HG02840 (cell line): ENCODE data around the gene INPPL1.

ENCODE experiments used
- ATAC-seq: cut with Tn5 transposase; IDR thresholded peaks from one replicate; pipeline ENCODE4 v1.9.1; 2021; ENCODE audit warnings: mild to moderate bottlenecking, moderate library complexity, moderate number of reproducible peaks; ENCODE audit not compliant: unreplicated experiment, low FRiP score

Gene INPPL1

GRCh38 chr11:72230764-72231365, 6.3 kb downstream of the INPPL1 start:
- ATAC-seq, result no peak

GRCh38 chr11:72231396-72232259, 7.1 kb downstream of the INPPL1 start:
- ATAC-seq, result no peak

- no peak for ATAC-seq
Observed at GRCh38 chr11:72232260-72233055, 7.9 kb downstream of the INPPL1 start.

DNA sequence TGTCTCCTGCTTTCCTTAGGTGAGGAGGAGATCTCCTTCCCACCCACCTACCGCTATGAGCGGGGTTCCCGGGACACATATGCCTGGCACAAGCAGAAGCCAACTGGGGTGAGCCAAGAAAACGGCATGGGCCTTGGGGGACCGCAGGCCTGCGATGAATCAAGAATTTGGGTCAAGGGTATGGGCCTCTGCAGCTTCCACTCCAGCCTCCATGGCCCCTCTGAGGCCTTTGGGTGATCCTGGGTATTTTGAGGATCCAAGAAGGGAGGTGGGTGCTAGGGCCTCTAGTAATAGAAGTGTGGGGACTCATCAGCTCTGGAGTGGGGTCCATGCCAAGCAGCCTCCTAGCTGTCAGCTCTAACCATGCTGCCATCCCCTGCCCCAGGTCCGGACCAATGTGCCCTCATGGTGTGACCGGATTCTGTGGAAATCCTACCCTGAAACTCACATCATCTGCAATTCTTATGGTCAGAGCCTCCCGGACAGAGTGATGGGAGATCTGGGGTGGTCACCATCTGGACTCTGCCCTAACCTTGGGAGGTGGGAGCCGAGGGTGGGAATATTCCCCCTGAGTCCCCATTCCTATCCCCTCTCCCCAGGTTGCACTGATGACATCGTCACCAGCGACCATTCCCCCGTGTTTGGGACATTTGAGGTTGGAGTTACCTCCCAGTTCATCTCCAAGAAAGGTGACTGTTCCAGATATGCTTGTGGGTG, 8.6 kb downstream of the INPPL1 start:
- no peak for ATAC-seq

- no peak for ATAC-seq
Observed at GRCh38 chr11:72233773-72234513, 9.4 kb downstream of the INPPL1 start.

- ATAC-seq, result no peak
Observed at GRCh38 chr11:72234514-72234830, 9.9 kb downstream of the INPPL1 start.

GRCh38 chr11:72234920-72235319, 10.4 kb downstream of the INPPL1 start:
- ATAC-seq, result no peak

DNA sequence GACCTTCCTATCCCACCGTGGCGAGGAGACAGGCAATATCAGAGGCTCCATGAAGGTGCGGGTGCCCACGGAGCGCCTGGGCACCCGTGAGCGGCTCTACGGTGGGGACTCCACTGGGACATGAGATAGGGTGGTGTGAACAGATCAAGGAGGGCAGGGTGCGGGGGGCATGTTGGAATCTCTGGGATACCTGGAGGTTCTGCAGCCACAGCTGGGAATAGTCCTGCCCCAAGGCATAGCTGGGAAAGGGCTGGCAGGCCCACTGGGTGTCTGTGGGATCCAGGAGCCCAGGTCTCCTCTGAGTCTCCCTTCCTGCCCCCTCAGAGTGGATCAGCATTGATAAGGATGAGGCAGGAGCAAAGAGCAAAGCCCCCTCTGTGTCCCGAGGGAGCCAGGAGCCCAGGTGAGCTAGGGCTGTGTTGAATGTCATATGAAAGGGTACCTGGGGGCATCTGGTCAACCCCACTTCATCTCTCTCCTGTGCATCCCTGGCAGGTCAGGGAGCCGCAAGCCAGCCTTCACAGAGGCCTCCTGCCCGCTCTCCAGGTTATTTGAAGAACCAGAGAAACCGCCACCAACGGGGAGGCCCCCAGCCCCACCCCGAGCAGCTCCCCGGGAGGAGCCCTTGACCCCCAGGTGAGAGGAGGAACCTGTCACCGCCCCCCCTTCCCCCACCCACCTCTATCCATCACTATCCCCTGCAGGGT, 10.9 kb downstream of the INPPL1 start:
- ATAC-seq, result no peak

- no peak for ATAC-seq
Observed at GRCh38 chr11:72236083-72236697, 11.6 kb downstream of the INPPL1 start.

GRCh38 chr11:72236774-72237111, 12.2 kb downstream of the INPPL1 start:
- ATAC-seq, result no peak

GRCh38 chr11:72237112-72237931, 12.8 kb downstream of the INPPL1 start:
- no peak for ATAC-seq

- ATAC-seq, result no peak
Observed at GRCh38 chr11:72238040-72238450, 13.5 kb downstream of the INPPL1 start.

- ATAC-seq, result no peak
Observed at GRCh38 chr11:72238492-72239312, 14.1 kb downstream of the INPPL1 start.

DNA sequence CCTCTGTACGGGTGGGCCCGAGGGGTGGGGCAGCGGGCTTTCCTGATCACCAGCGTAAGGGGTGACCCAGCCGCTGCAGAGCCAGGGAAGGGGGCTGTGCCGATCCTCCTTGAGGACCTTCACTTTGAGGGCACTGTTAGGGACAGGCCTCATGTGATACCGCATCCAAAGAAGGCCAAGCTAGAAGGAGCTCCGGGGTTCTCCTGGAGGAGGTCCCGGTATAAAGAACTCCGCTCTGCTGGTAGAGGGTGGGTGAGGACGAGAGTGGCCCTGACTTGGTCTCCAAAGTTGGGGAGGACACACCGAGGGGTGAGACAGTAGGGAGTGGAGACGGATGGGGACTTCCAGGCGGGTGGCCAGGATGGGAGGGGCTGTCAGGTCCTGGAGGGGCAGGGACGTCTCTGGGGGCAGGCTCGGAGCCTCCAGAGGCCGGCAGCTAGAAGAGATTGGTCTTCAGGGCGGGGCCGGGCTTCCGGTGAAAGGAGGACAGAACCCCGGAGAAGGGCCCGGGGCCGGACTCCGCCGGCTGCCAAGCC, 14.8 kb downstream of the INPPL1 start:
- no peak for ATAC-seq

- ATAC-seq, result no peak
Observed at GRCh38 chr11:72239849-72240460, 15.4 kb downstream of the INPPL1 start.

DNA sequence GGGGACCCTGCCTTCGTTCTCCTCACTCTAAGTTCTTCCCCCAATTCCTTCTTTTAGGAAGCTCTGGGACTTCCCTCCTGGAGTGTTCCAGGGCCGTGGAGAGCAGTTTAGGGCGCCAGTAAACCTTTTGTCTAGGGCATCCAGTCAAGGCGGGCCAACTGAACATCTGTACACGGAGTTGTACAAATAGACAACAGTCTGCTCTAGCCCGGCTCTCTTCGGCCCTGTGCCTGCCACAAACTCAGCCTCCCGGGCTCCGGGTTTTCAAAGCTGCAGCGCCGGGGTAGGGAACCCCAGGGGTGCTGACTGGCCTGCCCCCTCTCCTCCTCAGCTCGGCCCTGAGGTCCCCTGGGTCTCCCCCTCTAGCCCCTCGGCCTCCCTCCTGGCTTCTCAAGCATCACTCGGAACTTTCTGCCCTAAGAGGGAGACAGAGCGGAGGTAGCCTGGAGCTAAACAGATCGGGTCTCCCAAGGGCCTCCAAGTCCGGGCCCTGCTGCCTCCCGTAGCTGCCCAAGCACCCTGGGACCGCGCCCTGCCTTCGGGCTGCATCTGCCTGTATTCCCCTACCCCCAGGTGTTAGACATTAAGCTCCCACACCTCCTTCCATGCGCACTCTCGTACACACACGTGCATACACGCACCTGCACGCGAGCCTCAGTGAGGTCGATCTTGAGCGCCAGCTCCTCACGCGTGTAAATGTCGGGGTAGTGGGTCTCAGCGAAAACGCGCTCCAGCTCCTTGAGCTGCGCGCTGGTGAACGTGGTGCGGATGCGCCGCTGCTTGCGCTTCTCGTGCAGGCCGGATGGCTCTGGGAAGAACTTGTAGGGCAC, 16.1 kb downstream of the INPPL1 start:
- ATAC-seq, result no peak
